ENCODE results near the gene CACFD1.

DNA sequence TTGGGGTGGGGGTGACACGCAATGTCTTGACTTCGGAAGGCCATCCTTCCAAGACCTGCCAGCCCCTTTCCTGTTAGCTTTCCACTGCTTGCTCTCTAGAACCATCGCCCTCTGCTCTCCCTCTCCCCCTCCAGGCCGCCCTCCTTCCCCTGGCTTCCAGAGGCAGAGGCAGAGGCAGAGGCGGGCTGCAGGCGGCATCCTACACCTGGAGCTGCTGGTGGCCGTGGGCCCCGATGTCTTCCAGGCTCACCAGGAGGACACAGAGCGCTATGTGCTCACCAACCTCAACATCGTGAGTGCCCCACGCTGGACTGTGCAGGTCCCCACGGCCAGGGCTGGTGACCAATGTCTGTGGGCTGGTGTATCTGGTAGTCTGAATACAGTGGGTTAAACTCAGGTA, 35.6 kb upstream of the CACFD1 start:
- TF ChIP-seq, protein P1, sequence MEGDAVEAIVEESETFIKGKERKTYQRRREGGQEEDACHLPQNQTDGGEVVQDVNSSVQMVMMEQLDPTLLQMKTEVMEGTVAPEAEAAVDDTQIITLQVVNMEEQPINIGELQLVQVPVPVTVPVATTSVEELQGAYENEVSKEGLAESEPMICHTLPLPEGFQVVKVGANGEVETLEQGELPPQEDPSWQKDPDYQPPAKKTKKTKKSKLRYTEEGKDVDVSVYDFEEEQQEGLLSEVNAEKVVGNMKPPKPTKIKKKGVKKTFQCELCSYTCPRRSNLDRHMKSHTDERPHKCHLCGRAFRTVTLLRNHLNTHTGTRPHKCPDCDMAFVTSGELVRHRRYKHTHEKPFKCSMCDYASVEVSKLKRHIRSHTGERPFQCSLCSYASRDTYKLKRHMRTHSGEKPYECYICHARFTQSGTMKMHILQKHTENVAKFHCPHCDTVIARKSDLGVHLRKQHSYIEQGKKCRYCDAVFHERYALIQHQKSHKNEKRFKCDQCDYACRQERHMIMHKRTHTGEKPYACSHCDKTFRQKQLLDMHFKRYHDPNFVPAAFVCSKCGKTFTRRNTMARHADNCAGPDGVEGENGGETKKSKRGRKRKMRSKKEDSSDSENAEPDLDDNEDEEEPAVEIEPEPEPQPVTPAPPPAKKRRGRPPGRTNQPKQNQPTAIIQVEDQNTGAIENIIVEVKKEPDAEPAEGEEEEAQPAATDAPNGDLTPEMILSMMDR (IDR thresholded peaks at IDR 0.05; ENCODE audit: borderline replicate concordance, extremely low read depth, low read length, poor library complexity, severe bottlenecking): no peak
- TF ChIP-seq EZH2 (IDR thresholded peaks at IDR 0.05; ENCODE audit: borderline replicate concordance, low read depth, low read length, severe bottlenecking): no peak
